ENCODE measurements around the gene LSR.
"Not testable (repeated sequence)": the region's sequence is repeated elsewhere in the genome, so short reads cannot be mapped to it uniquely, and the experiment has no call there.

Gene LSR

DNA sequence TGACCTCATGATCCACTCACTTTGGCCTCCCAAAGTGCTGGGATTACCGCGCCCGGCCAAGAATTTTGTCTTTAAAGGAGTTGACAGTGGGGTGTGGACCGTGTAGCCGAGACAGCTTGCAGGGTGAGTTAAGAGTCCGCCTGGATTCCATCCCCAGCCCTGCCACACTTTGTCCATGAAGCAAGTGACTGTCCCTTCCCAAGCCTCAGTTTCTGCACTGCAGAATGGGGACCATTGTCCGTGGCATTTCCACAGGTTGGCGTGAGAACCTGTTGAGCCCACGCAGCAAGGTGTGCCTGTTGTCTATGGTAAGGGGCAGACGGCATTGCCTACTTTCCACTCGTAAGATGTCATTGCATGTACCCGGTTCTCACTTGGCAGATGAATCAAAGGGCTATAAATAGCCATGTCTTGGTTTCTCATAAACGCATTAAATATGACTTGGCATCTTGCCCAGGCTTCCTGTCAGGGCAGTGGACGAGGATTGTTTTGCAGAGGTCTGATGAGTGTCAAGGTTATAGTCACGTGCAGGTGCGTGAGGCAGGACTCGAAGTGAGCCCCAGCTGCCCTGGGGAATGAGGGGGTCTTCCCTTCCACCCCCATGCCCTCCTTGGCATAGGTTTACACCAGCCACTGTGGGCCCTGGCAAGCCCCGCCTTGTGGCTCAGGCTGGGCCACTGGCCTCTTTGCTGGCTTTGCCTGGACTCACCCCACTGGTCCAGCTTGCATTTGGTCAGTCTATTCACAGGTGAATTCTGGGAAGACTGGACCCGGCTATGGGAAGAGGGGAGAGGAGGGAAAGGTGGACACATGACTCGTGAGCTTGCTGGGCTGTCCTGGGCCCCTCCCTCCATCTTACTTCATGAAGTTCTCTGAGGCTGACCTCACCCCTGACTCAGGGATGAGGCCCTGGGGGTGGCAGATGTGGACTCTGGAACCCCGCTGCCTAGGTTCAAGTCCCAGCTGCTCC lies 34.9 kb upstream of the LSR start:
- peaks cover 70% of the 10 kb centered on the region for H3K4me1 Mint-ChIP-seq (ENCODE audit: low read depth)
- H3K4me3 Mint-ChIP-seq, result peak overlapping the region; percentile 56
- H3K27me3 Mint-ChIP-seq, result no peaks in the 10 kb centered on the region
- H3K36me3 Mint-ChIP-seq, result peaks cover 3% of the 10 kb centered on the region
- no peaks in the 10 kb centered on the region for H3K9me3 Mint-ChIP-seq (ENCODE audit: low read depth)
- peak overlapping the region; percentile 99 for H3K27ac Mint-ChIP-seq

DNA sequence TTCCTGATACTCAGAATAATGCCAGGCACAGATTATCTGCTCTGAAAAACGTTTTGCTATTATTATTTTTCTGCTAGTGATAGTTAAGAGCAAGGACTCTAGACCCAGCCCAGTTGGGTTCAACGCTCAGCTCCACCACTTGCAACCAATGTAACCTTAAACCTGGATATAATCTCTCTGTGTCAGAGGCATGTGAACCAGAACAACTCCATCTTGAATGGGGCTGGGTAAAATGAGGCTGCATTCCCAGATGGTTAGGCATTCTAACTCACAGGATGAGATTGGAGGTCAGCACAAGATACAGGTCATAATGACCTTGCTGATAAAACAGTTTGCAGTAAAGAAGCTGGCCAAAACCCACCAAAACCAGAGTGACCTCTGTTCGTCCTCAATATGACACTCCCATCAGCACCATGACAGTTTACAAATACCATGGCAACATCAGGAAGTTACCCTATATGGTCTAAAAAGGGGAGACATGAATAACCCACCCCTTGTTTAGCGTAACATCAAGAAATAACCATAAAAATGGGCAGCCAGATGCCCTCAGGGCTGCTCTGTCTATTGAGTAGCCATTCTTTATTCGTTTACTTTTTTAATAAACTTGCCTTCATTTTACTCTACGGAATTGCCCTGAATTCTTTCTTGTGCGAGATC lies 33.9 kb upstream of the LSR start:
- H3K36me3 Mint-ChIP-seq, result peaks cover 3% of the 10 kb centered on the region
- peaks cover 64% of the 10 kb centered on the region for H3K4me1 Mint-ChIP-seq (ENCODE audit: low read depth)
- H3K27me3 Mint-ChIP-seq, result no peaks in the 10 kb centered on the region
- H3K9me3 Mint-ChIP-seq (ENCODE audit: low read depth), result no peaks in the 10 kb centered on the region
- no peak overlapping the region for H3K4me3 Mint-ChIP-seq
- peak overlapping the region; percentile 99 for H3K27ac Mint-ChIP-seq

GRCh38 chr19:35216016-35216832 lies 32.6 kb upstream of the LSR start:
- Mint-ChIP-seq H3K4me3 (no peak overlapping the region), H3K4me1 (ENCODE audit: low read depth) (peaks cover 62% of the 10 kb centered on the region), H3K27me3 (no peaks in the 10 kb centered on the region)

DNA sequence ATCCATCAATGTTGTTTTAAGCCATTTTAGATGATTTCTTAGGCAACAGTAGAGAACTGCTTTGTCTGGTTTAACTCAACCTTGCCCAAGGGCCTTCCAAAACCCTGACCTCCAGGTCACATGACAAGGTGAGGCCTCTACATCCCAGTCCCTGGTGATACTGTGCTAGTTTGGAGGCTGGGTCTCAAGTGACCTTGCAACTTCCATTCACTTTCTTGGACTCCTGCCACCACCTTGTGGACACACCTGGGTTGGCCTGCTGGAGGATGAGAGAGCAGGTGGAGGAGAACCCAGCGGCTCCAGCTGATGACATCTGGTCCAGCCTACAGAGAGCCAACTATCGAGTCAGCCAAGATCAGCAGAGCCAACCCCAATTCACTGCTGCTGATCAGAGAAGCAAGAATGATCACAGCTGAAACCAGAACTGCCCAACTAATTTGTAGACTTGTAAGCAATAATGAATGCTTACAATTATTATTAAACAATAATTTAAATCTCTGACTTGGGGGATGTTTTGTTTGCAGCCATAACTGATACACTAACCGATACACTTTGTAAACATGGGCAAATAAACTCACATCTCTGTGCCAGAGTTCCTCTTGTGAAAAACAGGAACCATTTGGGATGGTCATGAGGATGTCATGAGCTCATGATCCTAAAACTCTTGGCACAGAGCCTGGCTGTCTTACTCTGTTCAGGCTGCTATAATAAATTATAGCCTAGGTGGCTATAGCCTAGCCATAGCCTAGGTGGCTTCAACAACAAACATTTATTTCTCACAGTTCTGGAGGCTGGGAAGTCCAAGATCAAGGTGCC lies 31.8 kb upstream of the LSR start:
- no peaks in the 10 kb centered on the region for H3K27me3 Mint-ChIP-seq
- H3K4me3 Mint-ChIP-seq, result no peak overlapping the region
- H3K9me3 Mint-ChIP-seq (ENCODE audit: low read depth), result no peaks in the 10 kb centered on the region
- H3K27ac Mint-ChIP-seq, result peak overlapping the region; percentile 91
- peaks cover 58% of the 10 kb centered on the region for H3K4me1 Mint-ChIP-seq (ENCODE audit: low read depth)
- H3K36me3 Mint-ChIP-seq, result peaks cover 3% of the 10 kb centered on the region

More at GRCh38 chr19:35216016-35216832, 32.6 kb upstream of the LSR start:
- Mint-ChIP-seq H3K9me3 (ENCODE audit: low read depth) (no peaks in the 10 kb centered on the region), H3K36me3 (peaks cover 3% of the 10 kb centered on the region), H3K27ac (peak overlapping the region; percentile 91)

GRCh38 chr19:35217649-35217990 lies 31.2 kb upstream of the LSR start:
- no peaks in the 10 kb centered on the region for H3K9me3 Mint-ChIP-seq (ENCODE audit: low read depth)
- peaks cover 2% of the 10 kb centered on the region for H3K36me3 Mint-ChIP-seq
- H3K27me3 Mint-ChIP-seq, result no peaks in the 10 kb centered on the region
- H3K4me1 Mint-ChIP-seq (ENCODE audit: low read depth), result peaks cover 52% of the 10 kb centered on the region
- peak overlapping the region; percentile 72 for H3K27ac Mint-ChIP-seq
- no peak overlapping the region for H3K4me3 Mint-ChIP-seq

DNA sequence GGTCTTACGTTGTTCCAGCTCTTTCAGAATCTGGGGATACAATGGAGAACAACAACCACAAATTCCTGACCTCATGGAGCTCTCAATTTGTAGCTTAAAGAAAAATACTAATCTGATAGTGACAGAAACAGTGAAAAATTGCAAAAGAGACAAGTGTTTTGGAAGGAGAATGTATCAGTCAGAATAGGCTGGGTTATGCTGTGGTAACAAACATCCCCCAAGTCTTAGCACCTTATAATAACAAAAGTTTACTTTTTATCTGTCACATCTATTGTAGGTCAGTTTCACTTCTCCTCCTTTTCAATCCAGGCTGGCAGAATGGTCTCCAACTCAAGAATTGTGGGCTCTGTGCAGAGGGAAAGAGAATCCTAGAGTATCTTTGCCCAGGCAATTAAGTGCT lies 29.8 kb upstream of the LSR start:
- no peak overlapping the region for H3K4me3 Mint-ChIP-seq
- H3K36me3 Mint-ChIP-seq, result peaks cover 2% of the 10 kb centered on the region
- peaks cover 48% of the 10 kb centered on the region for H3K4me1 Mint-ChIP-seq (ENCODE audit: low read depth)
- H3K27ac Mint-ChIP-seq, result peak overlapping the region; percentile 54
- no peaks in the 10 kb centered on the region for H3K27me3 Mint-ChIP-seq
- H3K9me3 Mint-ChIP-seq (ENCODE audit: low read depth), result no peaks in the 10 kb centered on the region

DNA sequence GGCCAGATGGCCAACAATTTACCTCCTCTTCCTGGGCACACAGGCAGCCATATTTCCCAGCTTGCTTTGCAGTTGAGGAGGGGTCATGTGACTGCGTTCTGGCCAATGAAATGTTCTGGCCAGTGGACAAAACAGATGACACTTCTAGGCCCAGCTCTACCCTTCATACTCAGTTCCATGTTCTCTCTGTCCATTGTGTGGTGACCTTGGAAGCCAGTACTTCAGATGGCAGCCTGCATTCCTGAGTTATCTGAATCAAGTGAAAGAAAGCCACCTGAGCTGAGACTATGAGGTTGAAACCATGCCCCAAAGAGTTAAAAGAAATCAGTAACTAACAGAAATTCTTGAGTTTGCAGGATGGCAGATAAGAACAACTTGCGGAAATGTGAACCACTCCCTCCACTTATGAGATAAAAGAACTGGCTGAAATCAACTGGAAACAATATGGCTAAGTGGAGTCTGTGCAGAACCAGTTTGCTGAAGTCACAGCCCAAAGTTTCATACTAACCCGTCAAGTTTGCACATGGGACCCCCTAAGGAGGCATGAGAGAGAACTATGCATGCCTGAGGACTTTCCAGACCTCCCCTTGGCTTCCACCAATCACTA lies 28.4 kb upstream of the LSR start:
- no peaks in the 10 kb centered on the region for H3K27me3 Mint-ChIP-seq
- H3K27ac Mint-ChIP-seq, result peak overlapping the region; percentile 16

DNA sequence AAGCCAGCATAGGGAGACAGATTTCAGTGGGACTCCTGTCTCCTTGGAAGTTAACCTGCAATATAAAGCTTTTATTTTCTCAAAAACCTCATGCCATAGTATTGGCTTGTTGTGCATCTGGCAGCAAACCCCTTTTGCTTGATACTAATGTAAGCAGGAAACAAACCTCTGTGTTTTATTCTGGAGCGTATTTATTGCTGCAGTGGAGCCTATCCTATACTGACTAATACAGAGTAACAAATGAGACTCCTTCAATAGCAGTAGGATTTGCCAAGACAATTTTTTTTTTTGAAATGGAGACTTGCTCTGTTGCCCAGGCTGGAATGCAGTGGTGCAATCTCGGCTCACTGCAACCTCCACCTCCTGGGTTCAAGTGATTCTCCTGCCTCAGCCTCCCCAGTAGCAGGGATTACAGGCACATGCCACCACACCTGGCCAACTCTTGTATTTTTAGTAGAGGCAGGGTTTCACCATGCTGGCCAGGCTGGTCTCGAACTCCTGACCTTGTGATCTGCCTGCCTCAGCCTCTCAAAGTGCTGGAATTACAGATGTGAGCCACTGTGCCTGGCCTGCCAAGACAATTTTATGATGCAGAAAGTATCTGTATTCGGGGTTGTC lies 27.7 kb upstream of the LSR start:
- Mint-ChIP-seq H3K4me1 (ENCODE audit: low read depth) (peaks cover 36% of the 10 kb centered on the region), H3K27ac (peak overlapping the region; percentile 16)
- H3K36me3 Mint-ChIP-seq; H3K27me3 Mint-ChIP-seq; H3K9me3 Mint-ChIP-seq (ENCODE audit: low read depth); H3K4me3 Mint-ChIP-seq: not testable (repeated sequence)

More for the DNA sequence above, 28.4 kb upstream of the LSR start:
- H3K9me3 Mint-ChIP-seq (ENCODE audit: low read depth), result no peaks in the 10 kb centered on the region
- H3K4me1 Mint-ChIP-seq (ENCODE audit: low read depth), result peaks cover 37% of the 10 kb centered on the region
- peaks cover 2% of the 10 kb centered on the region for H3K36me3 Mint-ChIP-seq
- H3K4me3 Mint-ChIP-seq, result peak overlapping the region; percentile 23

DNA sequence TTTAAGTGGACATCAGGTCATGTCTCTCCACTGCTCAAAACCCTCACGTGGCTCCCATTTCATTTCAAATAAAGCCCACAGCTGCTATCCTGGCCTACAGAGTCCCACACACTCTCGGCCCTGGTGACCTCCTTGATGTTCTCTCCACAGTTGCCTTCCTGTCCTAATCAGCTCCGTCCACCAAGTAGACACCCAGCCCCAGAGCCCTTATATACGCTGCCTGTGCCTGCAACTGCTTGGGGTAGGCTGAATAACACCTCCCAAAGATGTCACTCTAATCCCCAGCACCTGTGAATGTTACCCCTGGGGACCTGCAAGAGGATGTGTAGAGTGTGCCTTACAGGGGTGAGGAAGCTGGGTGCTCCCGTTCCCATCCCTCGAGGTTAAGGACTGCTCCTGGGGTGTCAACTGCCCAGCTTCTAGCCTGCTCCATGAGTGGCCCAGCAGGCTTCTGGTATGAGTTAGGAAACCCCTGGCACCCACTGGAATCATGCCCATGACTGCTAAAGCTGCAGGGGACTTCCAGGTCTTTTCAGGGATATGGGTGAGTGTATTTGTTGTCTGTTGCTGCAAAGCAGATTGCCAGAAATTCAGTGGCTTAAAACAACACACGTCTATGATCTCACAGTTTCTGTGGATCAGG lies 26.3 kb upstream of the LSR start:
- Mint-ChIP-seq H3K4me1 (ENCODE audit: low read depth) (peaks cover 28% of the 10 kb centered on the region), H3K36me3 (no peaks in the 10 kb centered on the region), H3K27me3 (no peaks in the 10 kb centered on the region), H3K9me3 (ENCODE audit: low read depth) (no peaks in the 10 kb centered on the region), H3K27ac (no peak overlapping the region), H3K4me3 (no peak overlapping the region)

DNA sequence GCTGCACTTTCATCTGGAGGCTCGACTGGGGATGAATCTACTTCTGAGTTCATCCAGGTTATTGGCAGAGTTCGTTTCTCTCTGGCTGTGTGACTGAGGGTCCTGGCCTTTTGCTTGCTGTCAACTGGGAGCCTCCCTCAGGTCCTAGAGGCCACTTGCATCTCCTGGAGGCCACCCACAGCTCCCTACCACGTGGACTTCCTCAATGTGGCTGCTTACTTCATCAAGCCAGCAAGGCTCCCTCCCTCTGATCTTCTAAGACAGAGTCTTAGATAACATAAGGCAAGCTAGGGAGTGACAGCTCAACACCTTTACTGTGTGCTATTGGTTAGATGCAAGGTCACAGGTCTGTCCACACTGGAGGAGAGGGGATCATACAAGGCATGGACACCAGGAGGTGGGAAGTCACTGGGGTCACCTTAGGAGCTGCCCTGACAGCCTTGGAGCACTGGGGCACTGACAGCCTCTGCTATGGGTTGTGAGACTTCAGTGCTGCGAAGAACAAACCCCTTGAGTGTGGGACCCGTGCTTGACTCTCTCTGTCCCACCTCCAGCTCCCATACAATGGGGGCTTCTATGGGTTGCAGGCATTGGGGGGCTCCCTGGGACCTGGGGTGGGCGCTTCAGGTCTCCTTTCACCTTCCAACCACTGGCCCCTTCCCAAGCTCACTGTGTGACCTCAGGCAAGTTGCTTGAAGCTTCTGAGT lies 25.6 kb upstream of the LSR start:
- Mint-ChIP-seq H3K36me3 (no peaks in the 10 kb centered on the region), H3K4me3 (no peak overlapping the region), H3K27me3 (no peaks in the 10 kb centered on the region), H3K9me3 (ENCODE audit: low read depth) (no peaks in the 10 kb centered on the region), H3K4me1 (ENCODE audit: low read depth) (peaks cover 26% of the 10 kb centered on the region), H3K27ac (no peak overlapping the region)

DNA sequence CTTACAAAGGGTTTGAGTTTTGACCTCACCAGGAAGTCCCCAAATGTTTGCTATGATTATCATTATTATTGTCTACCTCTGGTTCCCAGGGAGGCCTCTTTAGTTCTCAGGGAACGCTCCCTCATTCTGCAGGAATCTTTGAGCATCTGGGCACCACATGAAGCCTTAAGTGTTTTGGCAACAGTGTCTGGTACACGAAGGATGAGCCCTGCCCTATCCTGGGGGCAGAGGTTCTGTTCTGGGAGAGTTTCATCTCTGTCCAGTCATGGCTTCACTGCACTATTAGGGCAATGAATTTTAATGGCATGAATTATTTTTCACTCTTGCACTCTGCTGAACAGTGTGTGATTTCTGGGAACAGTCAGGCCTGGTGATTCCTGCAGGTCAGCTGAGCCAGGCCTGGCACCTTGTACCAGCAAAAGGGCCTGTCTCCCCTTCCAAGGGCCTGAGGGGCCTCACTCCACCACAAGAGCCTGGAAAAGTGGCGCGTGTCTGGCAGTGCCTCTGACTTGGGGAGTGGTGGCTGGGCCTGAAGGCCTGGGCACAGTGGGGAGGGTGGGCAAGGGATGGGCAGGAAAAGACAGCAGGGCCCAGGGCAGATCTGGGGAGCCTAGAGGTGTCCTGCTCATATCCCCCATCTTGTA lies 24.8 kb upstream of the LSR start:
- Mint-ChIP-seq H3K36me3 (no peaks in the 10 kb centered on the region), H3K9me3 (ENCODE audit: low read depth) (no peaks in the 10 kb centered on the region), H3K4me1 (ENCODE audit: low read depth) (peaks cover 26% of the 10 kb centered on the region), H3K27me3 (no peaks in the 10 kb centered on the region), H3K4me3 (no peak overlapping the region), H3K27ac (no peak overlapping the region)

- no peak overlapping the region for H3K27ac Mint-ChIP-seq
- H3K4me3 Mint-ChIP-seq, result no peak overlapping the region
- H3K36me3 Mint-ChIP-seq, result peaks cover 2% of the 10 kb centered on the region
- peaks cover 26% of the 10 kb centered on the region for H3K4me1 Mint-ChIP-seq (ENCODE audit: low read depth)
- H3K9me3 Mint-ChIP-seq (ENCODE audit: low read depth), result no peaks in the 10 kb centered on the region
- H3K27me3 Mint-ChIP-seq, result no peaks in the 10 kb centered on the region
These were observed 23.9 kb upstream of the LSR start for GRCh38 chr19:35224681-35225571.
